ENCODE measurements around the gene NHS. TPM values are rescaled to one million over a fixed set of nuclear protein-coding genes. Genes with fewer than 3 reads are reported as not detected.

The NHS gene
- total RNA-seq, 1 donor from 2014 or later, result 2.5 TPM

GRCh38 chrX:17475449-17476217, 100.6 kb downstream of the NHS start:
- H3K27me3 ChIP-seq, result no peaks in the 10 kb centered on the region
- DNase-seq, result no peak
- intact Hi-C loops (cut with DNase I), result no loop called here
- H3K4me1 ChIP-seq, result no peaks in the 10 kb centered on the region
- no peak overlapping the region for H3K27ac ChIP-seq
- no peaks in the 10 kb centered on the region for H3K9me3 ChIP-seq
- H3K4me3 ChIP-seq, result no peak overlapping the region
- ATAC-seq, result no peak
- no peaks in the 10 kb centered on the region for H3K36me3 ChIP-seq
- TF ChIP-seq CTCF (IDR thresholded peaks at IDR 0.05), result no peak

GRCh38 chrX:17476411-17476810, 101.4 kb downstream of the NHS start:
- no peak for TF ChIP-seq CTCF (IDR thresholded peaks at IDR 0.05)
- Histone ChIP-seq H3K4me3 (no peak overlapping the region), H3K9me3 (no peaks in the 10 kb centered on the region), H3K27me3 (no peaks in the 10 kb centered on the region), H3K4me1 (no peaks in the 10 kb centered on the region), H3K36me3 (no peaks in the 10 kb centered on the region), H3K27ac (no peak overlapping the region)
- ATAC-seq (no peak), DNase-seq (no peak)
- intact Hi-C loops (cut with DNase I), result no loop called here

GRCh38 chrX:17481086-17481485, 106.1 kb downstream of the NHS start:
- TF ChIP-seq CTCF (IDR thresholded peaks at IDR 0.05), result no peak
- H3K4me3 ChIP-seq, result no peak overlapping the region
- ATAC-seq (no peak), DNase-seq (no peak)
- no peaks in the 10 kb centered on the region for H3K9me3 ChIP-seq
- H3K27ac ChIP-seq, result no peak overlapping the region
- intact Hi-C loops (cut with DNase I), result no loop called here
- H3K27me3 ChIP-seq, result no peaks in the 10 kb centered on the region
- no peaks in the 10 kb centered on the region for H3K4me1 ChIP-seq
- H3K36me3 ChIP-seq, result no peaks in the 10 kb centered on the region

GRCh38 chrX:17484592-17484991, 109.6 kb downstream of the NHS start:
- no peak overlapping the region for H3K4me3 ChIP-seq
- no peaks in the 10 kb centered on the region for H3K9me3 ChIP-seq
- ATAC-seq (no peak), DNase-seq (no peak)
- no peaks in the 10 kb centered on the region for H3K4me1 ChIP-seq
- no peak for TF ChIP-seq CTCF (IDR thresholded peaks at IDR 0.05)
- H3K27me3 ChIP-seq, result no peaks in the 10 kb centered on the region
- intact Hi-C loops (cut with DNase I), result no loop called here
- no peak overlapping the region for H3K27ac ChIP-seq
- H3K36me3 ChIP-seq, result no peaks in the 10 kb centered on the region

- no peak for TF ChIP-seq CTCF (IDR thresholded peaks at IDR 0.05)
- Histone ChIP-seq H3K9me3 (no peaks in the 10 kb centered on the region), H3K27ac (no peak overlapping the region), H3K36me3 (no peaks in the 10 kb centered on the region), H3K4me1 (no peaks in the 10 kb centered on the region), H3K4me3 (no peak overlapping the region), H3K27me3 (no peaks in the 10 kb centered on the region)
- intact Hi-C loops (cut with DNase I), result no loop called here
- no peak for DNase-seq
- ATAC-seq, result no peak
Measured at GRCh38 chrX:17485391-17485790, 110.4 kb downstream of the NHS start.

GRCh38 chrX:17488036-17488435, 113.0 kb downstream of the NHS start:
- DNase-seq, result no peak
- H3K27ac ChIP-seq, result no peak overlapping the region
- no peaks in the 10 kb centered on the region for H3K36me3 ChIP-seq
- no peaks in the 10 kb centered on the region for H3K4me1 ChIP-seq
- no peaks in the 10 kb centered on the region for H3K27me3 ChIP-seq
- H3K4me3 ChIP-seq, result no peak overlapping the region
- TF ChIP-seq CTCF (IDR thresholded peaks at IDR 0.05), result no peak
- intact Hi-C loops (cut with DNase I), result no loop called here
- no peak for ATAC-seq
- H3K9me3 ChIP-seq, result no peaks in the 10 kb centered on the region

Measured in upper lobe of right lung (tissue), 1 donor.